BLaER1 treated with 17β-estradiol and CSF1 and Interleukin-3, amounts not matched to agents 10 nM and 100 nM (cell line): Measurements from ENCODE around the gene PAN3.

Experiments
- H3K27ac ChIP-seq, 11 experiments: shearing (Covaris generic); formaldehyde crosslinking; 2 replicates each; pipeline ENCODE4 v1.8.1; 2022
- H3K27me3 ChIP-seq, 11 experiments: shearing (Covaris generic); formaldehyde crosslinking; 2 replicates each; pipeline ENCODE4 v1.8.1; 2022
- H3K36me3 ChIP-seq, 11 experiments: shearing (Covaris generic); formaldehyde crosslinking; 2 replicates each; pipeline ENCODE4 v1.8.1; 2022
- H3K4me1 ChIP-seq, 10 experiments: shearing (Covaris generic); formaldehyde crosslinking; 2 replicates each; pipeline ENCODE4 v1.8.1; 2022
- H3K4me2 ChIP-seq, 11 experiments: shearing (Covaris generic); formaldehyde crosslinking; 2 replicates each; pipeline ENCODE4 v1.8.1; 2022
- H3K4me3 ChIP-seq, 10 experiments: shearing (Covaris generic); formaldehyde crosslinking; 2 replicates each; pipeline ENCODE4 v1.8.1; 2022
- H3K9ac ChIP-seq, 11 experiments: shearing (Covaris generic); formaldehyde crosslinking; 2 replicates each; pipeline ENCODE4 v1.8.1; 2022
- H3K9me3 ChIP-seq, 11 experiments: shearing (Covaris generic); formaldehyde crosslinking; replicated peaks in 1 of 11; 2 replicates each; pipeline ENCODE4 v1.8.1; 2022
- H4K20me1 ChIP-seq, 11 experiments: shearing (Covaris generic); formaldehyde crosslinking; 2 replicates each; pipeline ENCODE4 v1.8.1; 2022
- Cebpa-rat ChIP-seq, 11 experiments: shearing (Covaris generic); IDR thresholded peaks; 2 replicates each; pipeline ENCODE4 v1.8.1; 2022

PAN3 gene

DNA sequence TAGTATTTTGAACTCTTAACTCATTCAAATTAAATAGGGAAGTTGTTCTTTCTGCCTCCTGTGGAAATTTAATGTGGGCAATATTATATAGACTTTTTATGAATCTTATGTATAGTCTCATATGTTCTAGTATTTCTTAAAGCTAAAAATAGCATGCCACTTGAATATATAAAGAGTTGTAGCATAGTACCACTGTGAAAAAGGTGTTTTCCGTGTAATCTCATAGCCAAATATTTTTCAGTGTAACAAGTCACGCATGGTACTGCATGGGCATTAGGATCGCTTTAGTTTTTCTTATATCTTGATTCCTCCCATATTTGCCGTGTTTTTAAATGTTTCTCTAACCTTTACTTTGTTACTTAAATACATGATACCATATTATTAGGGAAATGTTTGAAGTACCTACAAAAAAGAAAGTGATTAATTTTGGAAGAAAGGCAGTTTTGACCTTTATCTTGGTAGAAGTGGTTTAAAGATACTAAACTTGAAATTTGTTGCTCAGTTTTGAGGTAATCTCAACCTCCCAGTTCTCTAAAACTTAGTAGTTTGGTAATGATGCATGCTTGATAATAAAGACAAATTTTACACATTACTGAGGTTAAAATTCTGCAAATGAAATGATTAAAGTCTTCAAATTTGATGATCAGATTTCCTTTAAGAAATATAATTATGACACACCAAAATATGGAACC is 81.2 kb downstream of the PAN3 start:
- Histone ChIP-seq H3K4me1 (peaks cover 0 to 6% (median under 1%) of the 10 kb centered on the region in 10 experiments; a peak in 8 of 20 replicates), H3K4me3 (no peak overlapping the region), H3K9me3 (peaks cover 0 to 6% (median 0%) of the 10 kb centered on the region in 11 experiments; a peak in 3 of 22 replicates), H4K20me1 (peaks cover 0 to 12% (median 0%) of the 10 kb centered on the region in 11 experiments; a peak in 3 of 22 replicates), H3K4me2 (no peak overlapping the region), H3K27me3 (no peaks in the 10 kb centered on the region), H3K27ac (no peak overlapping the region), H3K9ac (no peak overlapping the region), H3K36me3 (peaks cover 30 to 77% (median 60%) of the 10 kb centered on the region in 11 experiments)
- no peak for TF ChIP-seq Cebpa-rat (IDR thresholded peaks at IDR 0.05)

DNA sequence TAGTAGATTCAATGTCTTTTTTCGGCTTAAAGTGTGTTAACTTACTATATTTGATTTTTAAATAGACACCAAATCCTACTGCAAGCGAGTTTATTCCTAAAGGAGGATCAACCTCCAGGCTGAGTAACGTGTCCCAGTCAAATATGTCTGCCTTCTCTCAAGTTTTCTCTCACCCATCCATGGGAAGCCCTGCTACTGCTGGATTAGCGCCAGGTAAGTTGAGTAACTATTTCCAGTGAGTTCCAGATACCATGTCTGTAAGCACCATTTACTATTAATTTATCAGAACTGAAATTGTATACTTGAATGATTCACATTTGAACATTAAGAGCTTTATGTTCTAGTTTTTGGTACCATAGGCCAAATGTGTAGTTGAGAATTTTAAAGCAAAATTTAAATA is 81.8 kb downstream of the PAN3 start:
- Histone ChIP-seq H3K36me3 (peaks cover 25 to 76% (median 59%) of the 10 kb centered on the region in 11 experiments; a peak in 21 of 22 replicates), H3K27me3 (no peaks in the 10 kb centered on the region), H4K20me1 (peaks cover 0 to 13% (median 0%) of the 10 kb centered on the region in 11 experiments; a peak in 3 of 22 replicates), H3K4me1 (peaks cover 0 to 12% (median 2%) of the 10 kb centered on the region in 10 experiments; a peak in 9 of 20 replicates), H3K4me2 (no peak overlapping the region), H3K9me3 (peaks cover 0 to 4% (median 0%) of the 10 kb centered on the region in 11 experiments; a peak in 1 of 22 replicates), H3K27ac (no peak overlapping the region), H3K4me3 (no peak overlapping the region), H3K9ac (no peak overlapping the region)
- TF ChIP-seq Cebpa-rat (IDR thresholded peaks at IDR 0.05), result no peak

DNA sequence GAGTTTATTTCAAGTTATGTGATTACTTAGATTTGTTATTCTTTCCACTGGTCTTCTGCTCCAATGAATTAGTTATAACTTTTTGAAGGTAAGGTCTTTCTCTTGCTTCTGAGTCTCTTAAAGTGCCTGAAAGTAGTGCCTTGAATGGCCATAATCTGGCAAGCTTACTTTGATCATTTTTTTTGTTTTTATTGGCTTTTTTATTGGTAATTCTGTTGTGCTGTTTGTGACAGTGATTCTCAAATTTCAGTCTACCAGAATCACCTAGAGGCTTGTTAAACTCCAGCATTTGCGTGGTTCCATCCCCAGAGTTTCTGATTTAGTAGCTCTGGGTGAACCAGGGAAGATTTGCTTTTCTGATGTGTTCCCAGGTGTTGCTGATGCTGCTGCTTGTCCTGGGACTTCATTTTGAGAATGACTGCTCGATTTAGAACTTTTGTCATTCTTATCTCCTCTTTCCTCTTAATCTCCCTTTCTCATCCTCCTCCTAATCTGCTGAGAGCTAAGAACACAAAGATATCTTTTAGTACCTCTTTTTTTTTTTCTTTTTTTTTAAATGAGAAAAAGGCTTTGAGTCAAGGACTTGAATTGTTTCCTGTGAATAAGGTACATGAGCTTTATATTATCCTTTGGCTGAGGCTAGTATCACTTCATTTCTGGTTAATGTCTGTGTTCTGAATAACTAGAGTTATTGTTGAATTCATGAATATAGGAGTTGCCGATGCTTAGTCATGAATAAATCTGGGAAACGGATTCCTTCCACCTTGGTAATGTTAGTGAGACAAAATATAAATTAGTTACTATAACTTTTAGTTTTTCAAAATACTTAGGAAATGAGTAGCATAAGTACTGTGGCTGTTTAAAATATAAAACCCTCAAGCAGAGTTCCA is 91.4 kb downstream of the PAN3 start:
- TF ChIP-seq Cebpa-rat (IDR thresholded peaks at IDR 0.05), result no peak
- H3K4me2 ChIP-seq, result no peak overlapping the region
- peaks cover 0 to 19% (median 11%) of the 10 kb centered on the region in 10 experiments; a peak in 17 of 20 replicates for H3K4me1 ChIP-seq
- H3K9ac ChIP-seq, result no peak overlapping the region
- H3K36me3 ChIP-seq, result peaks cover 51 to 93% (median 80%) of the 10 kb centered on the region in 11 experiments
- peaks cover 0 to 6% (median 0%) of the 10 kb centered on the region in 11 experiments; a peak in 2 of 22 replicates for H3K9me3 ChIP-seq
- H3K27ac ChIP-seq, result no peak overlapping the region
- H4K20me1 ChIP-seq, result peaks cover 0 to 40% (median 0%) of the 10 kb centered on the region in 11 experiments; a peak in 3 of 22 replicates
- no peaks in the 10 kb centered on the region for H3K27me3 ChIP-seq
- H3K4me3 ChIP-seq, result no peak overlapping the region

- Histone ChIP-seq H3K4me1 (peaks cover 0 to 19% (median 9%) of the 10 kb centered on the region in 10 experiments; a peak in 11 of 20 replicates), H3K9me3 (peaks cover 0 to 6% (median 0%) of the 10 kb centered on the region in 11 experiments; a peak in 1 of 22 replicates), H3K9ac (no peak overlapping the region), H3K4me2 (no peak overlapping the region), H4K20me1 (peaks cover 0 to 38% (median 0%) of the 10 kb centered on the region in 11 experiments; a peak in 3 of 22 replicates), H3K27ac (no peak overlapping the region), H3K27me3 (no peaks in the 10 kb centered on the region), H3K4me3 (no peak overlapping the region), H3K36me3 (peaks cover 52 to 93% (median 79%) of the 10 kb centered on the region in 11 experiments)
- 0 out of 22 replicates have a peak, but pooled peaks of 1 of the 11 experiments have one; percentile 11 for TF ChIP-seq Cebpa-rat (IDR thresholded peaks at IDR 0.05)
Observed at GRCh38 chr13:28231642-28232041, 93.3 kb downstream of the PAN3 start.

DNA sequence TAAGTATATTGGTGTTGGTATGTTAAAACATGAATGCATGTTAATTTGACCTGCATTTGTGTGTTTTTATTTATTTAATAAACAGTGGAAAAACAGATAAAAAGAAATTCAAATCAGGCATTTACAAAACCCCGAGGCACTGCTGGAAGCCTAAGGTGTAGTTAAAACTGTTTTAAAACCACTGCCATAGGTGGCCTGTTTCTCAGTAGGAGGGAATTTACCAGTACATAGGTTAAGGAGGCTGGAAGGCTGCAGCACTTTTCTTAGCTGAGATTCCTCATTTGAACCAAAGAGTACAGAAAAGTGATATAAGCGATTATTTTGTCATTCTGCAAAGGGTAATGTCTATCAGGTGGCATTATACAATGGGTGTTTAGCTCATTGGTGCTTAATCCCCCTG is 99.6 kb downstream of the PAN3 start:
- H3K36me3 ChIP-seq, result peaks cover 47 to 98% (median 76%) of the 10 kb centered on the region in 11 experiments
- peaks cover 0 to 17% (median 12%) of the 10 kb centered on the region in 11 experiments; a peak in 13 of 22 replicates for H3K9me3 ChIP-seq
- no peak overlapping the region for H3K27ac ChIP-seq
- peaks cover 0 to 24% (median 11%) of the 10 kb centered on the region in 10 experiments; a peak in 13 of 20 replicates for H3K4me1 ChIP-seq
- no peak for TF ChIP-seq Cebpa-rat (IDR thresholded peaks at IDR 0.05)
- H3K27me3 ChIP-seq, result no peaks in the 10 kb centered on the region
- H3K4me3 ChIP-seq, result no peak overlapping the region
- H4K20me1 ChIP-seq, result peaks cover 0 to 29% (median 0%) of the 10 kb centered on the region in 11 experiments; a peak in 3 of 22 replicates
- H3K4me2 ChIP-seq, result peak overlapping the region in 1 of 11 experiments; percentile 15; a peak in 1 of 22 replicates
- no peak overlapping the region for H3K9ac ChIP-seq

GRCh38 chr13:28239374-28239773 is 101.0 kb downstream of the PAN3 start:
- Histone ChIP-seq H3K4me3 (no peak overlapping the region), H3K4me1 (peaks cover 0 to 15% (median under 1%) of the 10 kb centered on the region in 10 experiments; a peak in 6 of 20 replicates), H3K9me3 (peaks cover 0 to 28% (median 24%) of the 10 kb centered on the region in 11 experiments; a peak in 18 of 22 replicates), H4K20me1 (peaks cover 0 to 41% (median 0%) of the 10 kb centered on the region in 11 experiments; a peak in 3 of 22 replicates), H3K36me3 (peaks cover 48 to 98% (median 76%) of the 10 kb centered on the region in 11 experiments), H3K27ac (0 out of 22 replicates have a peak overlapping the region, but pooled peaks of 2 of the 11 experiments have one; percentile 3 to 11), H3K4me2 (no peak overlapping the region), H3K9ac (no peak overlapping the region), H3K27me3 (no peaks in the 10 kb centered on the region)
- TF ChIP-seq Cebpa-rat (IDR thresholded peaks at IDR 0.05), result no peak

DNA sequence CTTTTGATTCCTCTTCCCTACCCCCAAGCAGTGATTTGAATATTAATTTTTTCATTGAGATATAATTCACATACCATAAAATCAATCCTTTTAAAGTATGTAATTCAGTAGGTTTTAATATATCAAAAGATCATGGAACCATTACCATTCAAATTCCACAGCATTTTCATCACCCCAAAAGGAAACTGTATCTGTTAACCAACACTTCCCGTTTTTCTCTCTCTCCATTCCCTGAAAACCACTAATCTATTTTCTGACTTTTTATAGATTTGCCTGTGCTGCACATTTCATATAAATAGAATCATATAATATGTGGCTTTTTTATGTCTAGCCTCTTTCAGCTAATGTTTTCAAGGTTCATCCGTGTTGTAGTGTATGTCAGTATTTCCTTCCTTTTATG is 107.1 kb downstream of the PAN3 start:
- H3K27ac ChIP-seq, result peak overlapping the region in 7 of 11 experiments; percentile 21 to 84 (median 75); a peak in 11 of 22 replicates
- peaks cover 11 to 88% (median 79%) of the 10 kb centered on the region in 11 experiments; a peak in 20 of 22 replicates for H3K9me3 ChIP-seq
- no peak overlapping the region; a peak in 1 of 20 replicates for H3K4me3 ChIP-seq
- H3K4me1 ChIP-seq, result peaks cover 3 to 51% (median 28%) of the 10 kb centered on the region in 10 experiments; a peak in 18 of 20 replicates
- peak overlapping the region in 8 of 11 experiments; percentile 15 to 62 (median 48); a peak in 13 of 22 replicates for H3K4me2 ChIP-seq
- H3K9ac ChIP-seq, result no peak overlapping the region
- H3K36me3 ChIP-seq, result peaks cover 56 to 99% (median 88%) of the 10 kb centered on the region in 11 experiments
- TF ChIP-seq Cebpa-rat (IDR thresholded peaks at IDR 0.05), result no peak
- peaks cover 0 to 74% (median 0%) of the 10 kb centered on the region in 11 experiments; a peak in 4 of 22 replicates for H4K20me1 ChIP-seq
- H3K27me3 ChIP-seq, result no peaks in the 10 kb centered on the region

- Histone ChIP-seq H3K9me3 (peaks cover 11 to 93% (median 82%) of the 10 kb centered on the region in 11 experiments; a peak in 20 of 22 replicates), H3K4me2 (peak overlapping the region in 4 of 11 experiments; percentile 2 to 33 (median 18); a peak in 4 of 22 replicates), H3K36me3 (peaks cover 46 to 99% (median 86%) of the 10 kb centered on the region in 11 experiments), H3K4me3 (peak overlapping the region in 1 of 10 experiments; percentile 0; a peak in 1 of 20 replicates), H3K27me3 (no peaks in the 10 kb centered on the region), H3K4me1 (peaks cover 10 to 63% (median 40%) of the 10 kb centered on the region in 10 experiments; a peak in 18 of 20 replicates), H3K27ac (peak overlapping the region in 6 of 11 experiments; percentile 6 to 84 (median 76); a peak in 11 of 22 replicates), H4K20me1 (peaks cover 0 to 82% (median 0%) of the 10 kb centered on the region in 11 experiments; a peak in 4 of 22 replicates), H3K9ac (no peak overlapping the region)
- TF ChIP-seq Cebpa-rat (IDR thresholded peaks at IDR 0.05), result no peak
Observed at GRCh38 chr13:28246891-28247290, 108.5 kb downstream of the PAN3 start.
